Left lobe of liver (tissue), 2 donors: ENCODE measurements around the gene VAV1. TPM values are rescaled to one million over a fixed set of nuclear protein-coding genes. Genes with fewer than 3 reads are reported as not detected.
"Not testable (repeated sequence)": the region's sequence is repeated elsewhere in the genome, so short reads cannot be mapped to it uniquely, and the experiment has no call there.

Experiments used
- ATAC-seq: fragments of 200-7000 bp; cut with Tn5 transposase; one replicate; pipeline ENCODE4 v1.9.1; 2020; ENCODE audit warnings: mild to moderate bottlenecking, moderate library complexity
- DNase-seq: peaks from one replicate; pipeline ENCODE4 v3.0.0-alpha.2; 2020; ENCODE audit warnings: low spot score
- total RNA-seq: library from RNA; stranded (reverse); gene quantifications from one replicate; pipeline ENCODE4 v1.2.1, GENCODE V29; 2021
- donor health status: DM: no; HTN: no; CAD: no; lungs with moderate emphysema.
- donor health status: DM: no; HTN: yes; CAD: no.

VAV1 gene
- total RNA-seq, 1 donor from 2014 or later: 3.1 TPM

- ATAC-seq (no peak), DNase-seq (no peak)
Observed at GRCh38 chr19:6811378-6811777, 38.9 kb downstream of the VAV1 start.

DNA sequence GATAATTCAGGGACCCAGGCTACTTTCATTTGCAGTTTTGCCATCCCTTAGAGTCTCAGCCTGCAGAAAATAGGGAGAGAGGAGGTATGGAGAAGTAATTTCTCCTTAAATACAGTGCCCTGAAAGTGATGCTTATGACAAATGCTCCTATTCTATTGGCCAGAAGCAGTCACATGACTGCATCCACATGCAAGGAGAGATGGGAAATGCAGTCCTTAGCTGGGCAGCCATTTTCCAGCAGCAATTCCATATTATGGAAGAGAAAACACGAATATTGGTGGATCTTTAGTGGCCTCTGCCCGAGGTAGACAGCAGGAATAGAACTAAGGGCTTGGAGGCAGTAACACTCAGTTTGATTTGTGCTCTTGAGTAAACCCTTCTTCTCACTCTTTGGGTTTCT, 39.4 kb downstream of the VAV1 start:
- peak; percentile 27 for ATAC-seq
- DNase-seq: no peak

DNA sequence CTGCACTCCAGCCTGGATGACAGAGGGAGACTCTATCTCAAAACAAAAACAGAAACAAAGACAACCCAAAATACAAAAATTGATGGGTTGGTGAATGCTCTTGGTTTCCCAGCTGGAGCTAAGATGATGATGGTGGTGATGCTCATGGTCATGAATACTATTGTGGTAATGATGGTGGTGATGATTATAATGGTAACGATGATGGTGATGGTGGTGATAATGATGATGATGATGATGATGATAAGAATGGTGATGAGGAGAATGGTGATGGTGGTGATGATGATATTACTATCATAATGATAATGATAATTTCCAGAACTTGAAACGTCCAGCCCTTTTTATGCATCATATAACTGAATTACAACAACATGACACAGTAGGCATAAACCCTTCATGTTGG, 40.1 kb downstream of the VAV1 start:
- ATAC-seq (no peak), DNase-seq (no peak)

DNA sequence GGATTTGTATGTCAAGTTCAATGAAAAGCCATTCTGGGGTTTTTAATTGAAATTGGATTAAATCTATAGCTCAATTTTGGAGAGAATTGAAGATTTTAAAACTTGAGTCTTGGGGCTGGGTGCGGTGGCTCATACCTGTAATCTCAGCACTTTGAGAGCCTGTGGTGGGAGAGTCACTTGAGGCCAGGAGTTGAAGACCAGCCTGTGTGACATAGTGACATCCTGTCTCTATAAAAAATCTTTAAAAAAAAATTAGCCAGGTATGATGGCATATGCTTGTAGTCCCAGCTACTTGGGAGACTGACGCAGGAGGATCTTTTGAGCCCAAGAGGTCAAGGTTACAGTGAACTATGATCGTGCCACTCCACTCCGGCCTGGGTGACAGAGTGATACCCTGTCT, 41.2 kb downstream of the VAV1 start:
- ATAC-seq: no peak
- no peak for DNase-seq

GRCh38 chr19:6817179-6817578, 44.7 kb downstream of the VAV1 start:
- ATAC-seq (no peak), DNase-seq (no peak)

DNA sequence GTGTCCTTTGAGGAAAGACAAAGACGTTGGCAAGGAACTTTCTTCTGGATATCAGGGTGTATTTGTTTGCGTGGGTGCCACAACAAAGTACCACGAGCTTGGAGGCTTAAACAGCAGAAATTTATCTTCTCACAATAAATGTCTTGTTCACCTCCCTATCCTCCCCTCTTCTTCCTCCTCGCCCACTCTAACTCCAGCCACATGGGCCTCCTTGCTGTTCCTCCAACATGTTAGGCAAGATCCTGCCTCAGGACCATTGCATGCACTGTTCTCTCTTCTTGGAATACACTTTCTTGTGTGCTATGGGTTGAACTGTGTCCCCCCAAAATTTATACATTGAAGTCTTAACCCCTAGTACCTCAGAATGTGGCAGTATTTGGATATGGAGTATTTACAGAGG, 45.7 kb downstream of the VAV1 start:
- DNase-seq: no peak
- ATAC-seq: no peak

GRCh38 chr19:6819323-6819722, 46.8 kb downstream of the VAV1 start:
- DNase-seq: no peak
- ATAC-seq: no peak

GRCh38 chr19:6820237-6820636, 47.7 kb downstream of the VAV1 start:
- ATAC-seq (no peak), DNase-seq (no peak)

GRCh38 chr19:6821639-6822310, 49.3 kb downstream of the VAV1 start:
- ATAC-seq: no peak
- no peak for DNase-seq

GRCh38 chr19:6822311-6822670, 49.8 kb downstream of the VAV1 start:
- ATAC-seq (no peak), DNase-seq (no peak)

DNA sequence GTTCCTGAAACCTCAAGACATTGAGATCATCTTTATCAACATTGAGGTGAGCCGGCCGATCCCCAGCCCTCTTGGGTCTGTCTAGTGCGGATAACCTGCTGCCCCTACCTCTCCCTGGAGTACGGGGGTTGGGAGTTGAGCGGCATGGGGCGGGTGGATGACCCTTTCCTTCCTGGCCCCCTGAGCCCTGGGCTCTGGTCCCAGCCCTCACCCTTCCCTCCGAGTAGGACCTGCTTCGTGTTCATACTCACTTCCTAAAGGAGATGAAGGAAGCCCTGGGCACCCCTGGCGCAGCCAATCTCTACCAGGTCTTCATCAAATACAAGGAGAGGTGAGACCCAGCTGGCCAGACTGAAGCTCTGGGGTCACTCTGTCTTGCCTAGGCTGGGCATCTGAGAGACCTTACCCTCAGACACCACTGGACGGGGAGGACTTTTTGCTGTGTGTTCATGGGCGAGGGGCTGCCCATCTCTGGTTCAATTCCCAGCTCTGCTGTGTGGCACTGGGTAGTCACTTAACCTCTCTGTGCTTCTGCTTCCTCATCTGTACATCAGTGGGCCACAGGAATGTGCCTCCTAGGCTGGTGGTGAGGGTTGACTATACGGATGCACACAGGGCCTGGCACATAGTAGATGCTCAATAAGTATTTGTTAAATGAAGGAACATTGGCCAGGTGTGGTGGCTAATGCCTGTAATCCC, 52.7 kb downstream of the VAV1 start:
- ATAC-seq: no peak
- no peak for DNase-seq

DNA sequence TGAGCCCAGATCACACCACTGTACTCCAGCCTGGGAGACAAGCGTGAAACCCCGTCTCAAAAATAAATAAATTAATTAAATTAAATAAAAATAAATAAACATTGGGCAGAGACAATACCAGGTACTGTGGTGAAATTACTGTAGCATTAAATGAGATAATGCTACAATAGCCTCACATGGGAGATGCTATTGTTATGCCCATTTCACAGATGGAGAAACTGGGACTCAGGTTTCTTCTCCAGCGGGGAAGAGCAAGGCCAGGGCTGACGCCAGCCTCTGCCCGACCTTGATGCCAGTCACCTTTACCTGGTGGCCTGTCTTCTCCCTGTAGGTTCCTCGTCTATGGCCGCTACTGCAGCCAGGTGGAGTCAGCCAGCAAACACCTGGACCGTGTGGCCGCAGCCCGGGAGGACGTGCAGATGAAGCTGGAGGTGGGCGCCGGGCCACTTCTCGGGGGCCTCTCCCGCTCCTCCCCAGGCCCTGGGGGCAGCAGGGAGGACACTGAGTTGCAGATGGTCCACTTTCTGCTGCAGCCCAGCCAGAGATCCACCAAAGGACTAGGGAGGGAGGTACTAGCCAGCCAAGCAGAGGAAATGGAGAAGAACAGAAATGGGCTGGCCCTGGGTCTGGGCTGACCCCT, 53.9 kb downstream of the VAV1 start:
- DNase-seq (no peak), ATAC-seq (no peak)

DNA sequence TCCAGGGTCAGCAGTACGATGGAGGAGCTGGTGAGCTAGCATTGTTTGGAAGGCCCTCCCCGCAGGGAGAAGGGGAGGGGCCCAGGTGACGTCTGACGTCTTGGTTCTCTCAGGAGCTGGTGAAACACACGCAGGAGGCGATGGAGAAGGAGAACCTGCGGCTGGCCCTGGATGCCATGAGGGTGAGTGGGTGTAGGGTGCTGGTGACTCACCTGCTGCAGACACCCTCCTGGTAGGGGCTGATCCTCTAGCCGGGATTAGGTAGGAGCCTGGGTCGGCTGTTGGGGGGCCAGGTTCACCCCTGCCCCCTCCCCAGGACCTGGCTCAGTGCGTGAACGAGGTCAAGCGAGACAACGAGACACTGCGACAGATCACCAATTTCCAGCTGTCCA, 55.8 kb downstream of the VAV1 start:
- ATAC-seq (no peak), DNase-seq (no peak)

GRCh38 chr19:6828698-6829633, 56.5 kb downstream of the VAV1 start:
- DNase-seq (no peak), ATAC-seq (no peak)

- not testable (repeated sequence) for ATAC-seq, DNase-seq
Observed at GRCh38 chr19:6829829-6830228, 57.3 kb downstream of the VAV1 start.

GRCh38 chr19:6831084-6831483, 58.6 kb downstream of the VAV1 start:
- not testable (repeated sequence) for DNase-seq, ATAC-seq

DNA sequence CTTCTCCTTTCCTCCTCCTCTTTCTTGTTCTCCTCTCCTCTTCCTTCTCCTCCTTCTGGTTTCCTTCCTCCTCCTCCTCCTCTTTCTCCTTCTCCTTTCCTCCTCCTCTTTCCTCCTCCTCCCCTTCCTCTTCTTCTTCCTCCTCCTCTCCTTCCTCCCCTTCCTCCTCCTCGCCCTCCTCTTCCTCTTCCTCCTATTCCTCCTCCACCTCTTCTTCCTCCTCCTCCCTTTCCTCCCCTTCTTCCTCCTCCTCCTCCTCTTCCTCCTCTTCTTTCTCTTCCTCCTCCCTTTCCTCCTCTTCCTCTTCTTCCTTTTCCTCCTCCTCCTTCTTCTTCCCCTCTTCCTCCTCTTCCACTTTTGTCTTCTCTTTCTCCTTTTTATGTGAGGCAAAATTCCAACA, 59.9 kb downstream of the VAV1 start:
- ATAC-seq: no peak
- DNase-seq: no peak

DNA sequence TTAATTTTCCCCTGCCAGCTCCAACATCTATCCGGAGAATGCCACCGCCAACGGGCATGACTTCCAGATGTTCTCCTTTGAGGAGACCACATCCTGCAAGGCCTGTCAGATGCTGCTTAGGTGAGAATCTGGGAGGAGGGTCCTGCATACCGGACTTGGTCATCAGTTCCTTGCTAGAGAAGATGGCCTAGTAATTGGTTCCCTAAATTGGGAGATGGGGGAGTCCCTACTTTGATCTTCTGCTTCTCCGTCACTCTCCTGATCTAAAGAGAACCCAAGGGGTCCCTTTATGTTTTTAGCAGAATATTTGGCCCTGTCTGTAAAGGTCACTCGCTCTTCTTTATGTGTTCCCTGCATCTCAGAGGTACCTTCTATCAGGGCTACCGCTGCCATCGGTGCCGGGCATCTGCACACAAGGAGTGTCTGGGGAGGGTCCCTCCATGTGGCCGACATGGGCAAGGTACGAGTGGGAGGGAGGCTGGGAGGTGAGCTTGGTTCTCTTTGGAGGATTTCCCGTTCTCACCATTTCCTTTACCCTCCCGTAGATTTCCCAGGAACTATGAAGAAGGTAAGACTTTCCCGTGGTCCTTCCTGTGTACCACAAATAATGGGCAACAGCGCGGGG, 60.8 kb downstream of the VAV1 start:
- no peak for DNase-seq
- ATAC-seq: no peak

- DNase-seq: no peak
- ATAC-seq: no peak
Observed at GRCh38 chr19:6834433-6834832, 61.9 kb downstream of the VAV1 start.

GRCh38 chr19:6835501-6835900, 63.0 kb downstream of the VAV1 start:
- ATAC-seq (no peak), DNase-seq (no peak)

DNA sequence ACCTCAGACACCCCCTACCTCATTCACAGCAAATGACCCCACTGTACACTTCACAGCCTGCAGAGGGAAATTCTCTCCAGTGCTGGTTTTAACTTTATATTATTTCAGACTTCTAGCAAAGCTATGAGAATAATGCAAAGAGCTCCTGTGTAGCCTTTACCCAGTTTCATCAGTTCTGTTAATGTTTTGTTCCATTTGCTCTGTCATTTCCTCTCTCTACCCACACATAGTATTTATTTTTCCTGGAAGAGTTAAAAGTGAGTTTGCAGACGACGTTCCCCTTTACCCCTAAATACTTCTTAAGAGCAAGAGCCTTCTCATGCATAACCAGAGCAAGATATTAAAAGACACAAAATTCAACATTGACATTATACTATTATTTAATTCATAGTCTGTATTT, 65.0 kb downstream of the VAV1 start:
- DNase-seq: no peak
- no peak for ATAC-seq
